ENCODE measurements around the gene CCKAR. TPM values are rescaled to one million over a fixed set of nuclear protein-coding genes. Genes with fewer than 3 reads are reported as not detected.

The CCKAR gene
- total and polyA plus RNA-seq, 10 of the 15 experiments (the other 5 are each of a cell fraction or from before 2014, with no cell fraction given), result not detected

- BruUV-seq (replicated peaks), result no TSS peak
- intact Hi-C loops (cut with micrococcal nuclease; ENCODE audit: unreplicated experiment), result no loop called here
- SMC1A ChIA-PET (ENCODE audit: uncharacterized antibody, unreplicated experiment), result interaction anchor here (1.1 to 1.4 kb wide), 2 partner anchors 488 to 560 kb away, joined by 3 read pairs; no protein-coding TSS in a partner anchor
- DNase-seq (ENCODE audit: low read depth, low spot score), result no peak
- ATAC-seq, result no peak
- WGBS (ENCODE audit: insufficient coverage, insufficient replicate concordance, low lambda C conversion rate, missing lambda C conversion rate), result 2% methylated on average over 3 of the region's 3 CpGs
- Histone ChIP-seq H2AFZ (ENCODE audit: control insufficient read depth, low read depth, low read length) (no peak overlapping the region), H3K79me2 (ENCODE audit: control insufficient read depth, insufficient read depth, low read length) (no peaks in the 10 kb centered on the region), H3K36me3 (ENCODE audit: control insufficient read depth in 2 of 2, insufficient read depth in 2 of 2, low read length in 1 of 2) (no peaks in the 10 kb centered on the region), H3K4me2 (ENCODE audit: control insufficient read depth, insufficient read depth) (no peak overlapping the region), H3K4me1 (ENCODE audit: control insufficient read depth, insufficient read depth, low read length) (no peaks in the 10 kb centered on the region), H3K27me3 (replicated peaks in 1 of 2; ENCODE audit: control insufficient read depth in 2 of 2, insufficient read depth in 2 of 2, low read length in 1 of 2) (peaks cover 0 to 1% of the 10 kb centered on the region in 2 experiments; a peak in 3 of 4 replicates), H3K9me3 (replicated peaks; ENCODE audit: control insufficient read depth, insufficient read depth, low read length) (no peaks in the 10 kb centered on the region), H4K20me1 (ENCODE audit: control insufficient read depth, insufficient read depth) (no peaks in the 10 kb centered on the region), H3K27ac (ENCODE audit: control insufficient read depth, insufficient read depth) (no peak overlapping the region), H3K4me3 (no peak overlapping the region), H3K9ac (ENCODE audit: control insufficient read depth, insufficient read depth, low read length) (no peak overlapping the region)
- POLR2A ChIA-PET, result no interaction called here
- TF ChIP-seq KAT2A (conservative IDR thresholded peaks at IDR 0.05; ENCODE audit: control insufficient read depth, low read depth, low read length), result no peak
- no peak for TF ChIP-seq BCL11A (IDR thresholded peaks at IDR 0.05; ENCODE audit: low read depth, low read length)
- TF ChIP-seq ASH2L (IDR thresholded peaks at IDR 0.05; ENCODE audit: borderline replicate concordance, low read depth), result no peak
- no peak for TF ChIP-seq SREBF1 (IDR thresholded peaks at IDR 0.05; ENCODE audit: low read length)
- no peak for TF ChIP-seq ZNF274 (IDR thresholded peaks at IDR 0.05; ENCODE audit: insufficient read depth, insufficient read length)
- no peak for TF ChIP-seq NR2C1 (IDR thresholded peaks at IDR 0.05)
- TF ChIP-seq HDAC2 (IDR thresholded peaks at IDR 0.05), result no peak
- no peak for TF ChIP-seq TCF12 (IDR thresholded peaks at IDR 0.05; ENCODE audit: low read depth, low read length)
- TF ChIP-seq RAD51 (IDR thresholded peaks at IDR 0.05), result no peak
- no peak for TF ChIP-seq SUPT20H (IDR thresholded peaks at IDR 0.05; ENCODE audit: borderline replicate concordance, control insufficient read depth, low read depth, low read length)
- TF ChIP-seq EGR1 (IDR thresholded peaks at IDR 0.05; ENCODE audit: borderline replicate concordance in 1 of 2, low read depth in 2 of 2, low read length in 2 of 2), result no peak
- no peak for TF ChIP-seq ZNF24 (IDR thresholded peaks at IDR 0.05)
- TF ChIP-seq NRF1 (conservative IDR thresholded peaks at IDR 0.05; ENCODE audit: low read depth, low read length), result no peak
- no peak for TF ChIP-seq NR2C2 (IDR thresholded peaks at IDR 0.05; ENCODE audit: borderline replicate concordance, control insufficient read depth, insufficient read length, low read depth)
- in situ Hi-C loops (cut with MboI), result no loop called here
- RAD21 ChIA-PET (ENCODE audit: unreplicated experiment), result no interaction called here
- CTCF ChIA-PET, result no interaction called here
- FAIRE-seq, result no peak
Measured at GRCh38 chr4:26522478-26522877, 32.2 kb upstream of the CCKAR start.

Data from GM12878 (cell line).